ENCODE measurements around the gene SFN.

DNA sequence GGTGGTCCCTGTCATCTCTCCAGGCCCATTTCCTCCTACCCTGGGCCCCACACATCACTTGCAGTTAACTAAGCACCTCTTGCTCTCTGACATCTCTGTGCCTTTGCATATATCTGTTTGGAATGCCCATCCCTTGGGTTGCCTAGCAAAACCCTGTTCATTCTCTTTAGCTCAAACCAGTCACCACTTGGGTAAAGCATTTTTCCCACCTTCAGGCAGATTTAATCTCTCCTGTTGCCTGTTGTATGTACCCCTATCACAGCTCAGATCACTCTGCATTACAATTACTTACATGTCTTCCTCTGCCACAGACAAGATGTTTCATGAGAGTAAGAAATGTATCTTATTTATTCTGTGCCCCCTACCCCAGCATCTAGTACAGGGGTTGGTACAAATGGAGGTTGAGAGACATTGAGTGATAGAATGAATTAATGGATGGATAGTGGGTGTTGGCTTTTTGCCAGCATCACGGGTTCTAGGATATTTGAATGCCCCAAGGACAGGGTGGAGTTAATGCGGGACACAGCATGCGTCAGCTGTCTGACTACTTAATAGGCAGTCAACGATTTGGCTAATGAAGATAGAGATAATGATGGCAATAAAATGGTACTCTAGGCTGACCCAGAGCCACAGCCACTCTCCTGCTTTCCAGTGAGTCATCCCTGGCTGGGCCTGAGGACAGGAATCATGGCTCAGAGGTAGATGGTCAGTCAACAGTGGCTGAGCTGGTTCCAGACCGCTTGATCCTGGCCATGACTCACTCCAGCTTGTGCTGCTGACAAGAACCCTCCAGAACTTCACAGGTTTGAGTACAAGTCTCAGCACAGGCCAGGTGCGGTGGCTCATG, 44.3 kb downstream of the SFN start:
- TF ChIP-seq, protein P1, sequence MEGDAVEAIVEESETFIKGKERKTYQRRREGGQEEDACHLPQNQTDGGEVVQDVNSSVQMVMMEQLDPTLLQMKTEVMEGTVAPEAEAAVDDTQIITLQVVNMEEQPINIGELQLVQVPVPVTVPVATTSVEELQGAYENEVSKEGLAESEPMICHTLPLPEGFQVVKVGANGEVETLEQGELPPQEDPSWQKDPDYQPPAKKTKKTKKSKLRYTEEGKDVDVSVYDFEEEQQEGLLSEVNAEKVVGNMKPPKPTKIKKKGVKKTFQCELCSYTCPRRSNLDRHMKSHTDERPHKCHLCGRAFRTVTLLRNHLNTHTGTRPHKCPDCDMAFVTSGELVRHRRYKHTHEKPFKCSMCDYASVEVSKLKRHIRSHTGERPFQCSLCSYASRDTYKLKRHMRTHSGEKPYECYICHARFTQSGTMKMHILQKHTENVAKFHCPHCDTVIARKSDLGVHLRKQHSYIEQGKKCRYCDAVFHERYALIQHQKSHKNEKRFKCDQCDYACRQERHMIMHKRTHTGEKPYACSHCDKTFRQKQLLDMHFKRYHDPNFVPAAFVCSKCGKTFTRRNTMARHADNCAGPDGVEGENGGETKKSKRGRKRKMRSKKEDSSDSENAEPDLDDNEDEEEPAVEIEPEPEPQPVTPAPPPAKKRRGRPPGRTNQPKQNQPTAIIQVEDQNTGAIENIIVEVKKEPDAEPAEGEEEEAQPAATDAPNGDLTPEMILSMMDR (conservative IDR thresholded peaks at IDR 0.05; ENCODE audit: low read length), result no peak
- TF ChIP-seq EZH2phosphoT487 (IDR thresholded peaks at IDR 0.05; ENCODE audit: borderline replicate concordance), result no peak

All from Loucy (cell line).